RPMI8226 (cell line): ENCODE data around the gene CCNYL1.
"Not testable (repeated sequence)": the region's sequence is repeated elsewhere in the genome, so short reads cannot be mapped to it uniquely, and the experiment has no call there.

ENCODE experiments used
- DNase-seq: peaks from one replicate; pipeline ENCODE4 v3.0.0-alpha.2; 2015

CCNYL1 gene

GRCh38 chr2:207743514-207743913, 32.1 kb downstream of the CCNYL1 start:
- no peak for DNase-seq

- no peak for DNase-seq
Measured at GRCh38 chr2:207744050-207744449, 32.6 kb downstream of the CCNYL1 start.

- no peak for DNase-seq
Measured at GRCh38 chr2:207744451-207744850, 33.0 kb downstream of the CCNYL1 start.

- peak; percentile 65 for DNase-seq
Measured at GRCh38 chr2:207746131-207746530, 34.7 kb downstream of the CCNYL1 start.

- no peak for DNase-seq
Measured at GRCh38 chr2:207747653-207748560, 36.5 kb downstream of the CCNYL1 start.

- DNase-seq: no peak
Measured at GRCh38 chr2:207748993-207749392, 37.6 kb downstream of the CCNYL1 start.

GRCh38 chr2:207749873-207750272, 38.4 kb downstream of the CCNYL1 start:
- DNase-seq: no peak

- no peak for DNase-seq
Measured at GRCh38 chr2:207750345-207750744, 38.9 kb downstream of the CCNYL1 start.

GRCh38 chr2:207750876-207751275, 39.4 kb downstream of the CCNYL1 start:
- no peak for DNase-seq

GRCh38 chr2:207753688-207754087, 42.2 kb downstream of the CCNYL1 start:
- DNase-seq: not testable (repeated sequence)

- no peak for DNase-seq
Measured at GRCh38 chr2:207754498-207755383, 43.3 kb downstream of the CCNYL1 start.

GRCh38 chr2:207758025-207758424, 46.6 kb downstream of the CCNYL1 start:
- DNase-seq: no peak

GRCh38 chr2:207759890-207760289, 48.5 kb downstream of the CCNYL1 start:
- no peak for DNase-seq

- DNase-seq: no peak
Measured at GRCh38 chr2:207760453-207760852, 49.0 kb downstream of the CCNYL1 start.

- not testable (repeated sequence) for DNase-seq
Measured at GRCh38 chr2:207761426-207761825, 50.0 kb downstream of the CCNYL1 start.

GRCh38 chr2:207762146-207762545, 50.7 kb downstream of the CCNYL1 start:
- DNase-seq: no peak

- no peak for DNase-seq
Measured at GRCh38 chr2:207763303-207763917, 52.0 kb downstream of the CCNYL1 start.

GRCh38 chr2:207764096-207764630, 52.7 kb downstream of the CCNYL1 start:
- no peak for DNase-seq

GRCh38 chr2:207765547-207765946, 54.1 kb downstream of the CCNYL1 start:
- DNase-seq: no peak

- no peak for DNase-seq
Measured at GRCh38 chr2:207766041-207766551, 54.7 kb downstream of the CCNYL1 start.

GRCh38 chr2:207766697-207767460, 55.4 kb downstream of the CCNYL1 start:
- no peak for DNase-seq
